H1 (cell line): ENCODE data around the gene DEDD2. TPM values are rescaled to one million over a fixed set of nuclear protein-coding genes. Genes with fewer than 3 reads are reported as not detected.

Source experiments
- EP300 ChIP-seq, 2 experiments: IDR thresholded peaks; 1 replicate in 1 of 2; 2 replicates in 1 of 2; pipeline ENCODE4 v1.6.1; 2011 to 2012; ENCODE audit warnings: low read depth in 2 of 2, low read length in 2 of 2, mild to moderate bottlenecking in 2 of 2, borderline replicate concordance in 1 of 2, inconsistent platforms in 1 of 2, moderate library complexity in 1 of 2
- polyA plus RNA-seq, 7 experiments: library from polyadenylated mRNA; depleted of rRNA in 3 of 7; stranded (reverse) in 5 of 7; unstranded in 2 of 7; fragments of >200 nt in 5 of 7; fragments of 200-250 nt in 2 of 7; gene quantifications; 1 replicate in 5 of 7; 2 replicates in 1 of 7; 4 replicates in 1 of 7; pipeline versions ENCODE4 v1.2.1 to v1.2.3, GENCODE V29; 2011 to 2013; ENCODE audit warnings: missing spikeins in 2 of 7, mixed read lengths in 2 of 7
- total RNA-seq: library from RNA; stranded (reverse); fragmentation: NEBNext Ultra II Directional; extraction: Animal tissue kit (Norgen Biotek cat#: 25700); gene quantifications from 2 replicates; pipeline ENCODE4 v1.2.1, GENCODE V29; 2021

DEDD2 gene
- total and polyA plus RNA-seq, 2 of the 8 experiments (the other 6 are each of a cell fraction or from before 2014, with no cell fraction given): 37.8 to 65.0 TPM

DNA sequence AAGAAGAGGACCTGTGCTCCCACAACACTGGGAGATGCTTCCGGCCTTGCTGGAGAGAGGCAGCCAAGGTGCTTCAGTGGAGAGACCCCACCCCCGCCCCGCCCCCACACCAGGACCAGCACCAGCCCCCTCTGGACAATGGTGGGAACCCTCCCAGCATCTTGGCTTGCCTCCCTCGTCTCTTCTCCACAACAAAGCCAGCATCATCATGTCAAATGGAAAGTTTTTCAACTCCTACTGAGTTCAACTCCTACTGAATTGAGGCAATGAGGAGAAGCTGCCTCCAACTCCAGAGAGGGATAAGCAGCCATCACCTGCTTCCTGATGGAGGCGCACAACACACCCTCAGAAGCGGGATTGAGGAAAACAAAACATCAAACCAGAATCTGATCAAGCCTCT is 12.8 kb downstream of the DEDD2 start (continued):
- TF ChIP-seq EP300 (IDR thresholded peaks at IDR 0.05; ENCODE audit: borderline replicate concordance in 1 of 2, low read depth in 2 of 2, low read length in 2 of 2): 0 out of 3 replicates have a peak, but pooled peaks of 1 of the 2 experiments have one; percentile 8
